AG04449 (cell line): Measurements from ENCODE around the gene C16orf92.
A peak's percentile ranks its signal among the peaks of the same experiment; 100 is the strongest.

Experiments
- CTCF ChIA-PET: fragments of 350-600 bp; formaldehyde crosslinking; extraction: SDS; loops from one replicate; lab custom pipeline; 2021; ENCODE audit warnings: antibody characterized with exemption; lab: Yijun Ruan, JAX
- POLR2A ChIA-PET: fragments of 400-600, 350-600 bp; formaldehyde crosslinking; extraction: SDS; loops from one replicate; lab custom pipeline; 2020; ENCODE audit warnings: antibody characterized with exemption, inconsistent platforms; lab: Yijun Ruan, JAX
- DNase-seq: peaks from one replicate; pipeline ENCODE4 v3.0.0-alpha.2; 2010; ENCODE audit warnings: low read depth, low spot score
- H3K4me3 ChIP-seq: 2 replicates; pipeline ENCODE4 v1.5.1; 2011; ENCODE audit warnings: low read depth, mild to moderate bottlenecking, control low read depth, low read length
- TF ChIP-seq, protein P1 (sequence below): IDR thresholded peaks from one replicate; pipeline ENCODE4 v1.5.1; 2011; ENCODE audit warnings: mild to moderate bottlenecking, moderate library complexity, low read length, control low read depth, inconsistent platforms; ENCODE audit not compliant: insufficient read depth; ENCODE audit errors: missing control alignments

Gene C16orf92

DNA sequence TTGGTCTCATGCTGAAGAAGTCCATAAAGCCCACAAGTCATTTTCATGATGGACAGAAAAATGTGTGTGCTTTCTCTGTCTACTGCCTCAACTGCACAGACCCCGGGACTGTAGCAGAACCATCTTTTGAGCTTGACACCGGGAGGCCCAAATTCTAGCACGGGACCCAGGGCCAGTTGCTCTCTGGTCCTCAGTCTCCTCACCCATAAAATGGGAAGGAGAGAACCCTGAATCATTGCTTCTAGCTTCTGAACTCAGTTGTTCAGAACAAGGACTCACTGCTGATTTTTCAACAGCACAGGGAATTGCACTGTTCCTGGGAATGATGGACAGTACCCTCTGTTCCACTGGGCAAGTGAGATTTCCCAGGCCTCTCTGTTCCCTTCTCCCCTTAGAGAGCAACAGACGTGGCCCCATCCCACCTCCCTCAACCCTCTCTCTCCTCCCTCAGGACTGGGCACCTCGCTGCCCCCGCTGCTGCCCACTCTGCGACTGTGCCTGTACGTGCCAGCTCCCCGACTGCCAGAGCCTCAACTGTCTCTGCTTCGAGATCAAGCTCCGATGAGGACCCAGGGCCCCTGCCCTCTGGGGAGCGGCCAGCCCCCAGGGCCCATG is 40.4 kb downstream of the C16orf92 start:
- DNase-seq, result no peak
- H3K4me3 ChIP-seq, result peak overlapping the region; percentile 69
- CTCF ChIA-PET, result interaction anchor here (1.5 kb wide), 1 partner anchor 8 kb away, joined by 9 read pairs; no protein-coding TSS in a partner anchor
- TF ChIP-seq, protein P1, sequence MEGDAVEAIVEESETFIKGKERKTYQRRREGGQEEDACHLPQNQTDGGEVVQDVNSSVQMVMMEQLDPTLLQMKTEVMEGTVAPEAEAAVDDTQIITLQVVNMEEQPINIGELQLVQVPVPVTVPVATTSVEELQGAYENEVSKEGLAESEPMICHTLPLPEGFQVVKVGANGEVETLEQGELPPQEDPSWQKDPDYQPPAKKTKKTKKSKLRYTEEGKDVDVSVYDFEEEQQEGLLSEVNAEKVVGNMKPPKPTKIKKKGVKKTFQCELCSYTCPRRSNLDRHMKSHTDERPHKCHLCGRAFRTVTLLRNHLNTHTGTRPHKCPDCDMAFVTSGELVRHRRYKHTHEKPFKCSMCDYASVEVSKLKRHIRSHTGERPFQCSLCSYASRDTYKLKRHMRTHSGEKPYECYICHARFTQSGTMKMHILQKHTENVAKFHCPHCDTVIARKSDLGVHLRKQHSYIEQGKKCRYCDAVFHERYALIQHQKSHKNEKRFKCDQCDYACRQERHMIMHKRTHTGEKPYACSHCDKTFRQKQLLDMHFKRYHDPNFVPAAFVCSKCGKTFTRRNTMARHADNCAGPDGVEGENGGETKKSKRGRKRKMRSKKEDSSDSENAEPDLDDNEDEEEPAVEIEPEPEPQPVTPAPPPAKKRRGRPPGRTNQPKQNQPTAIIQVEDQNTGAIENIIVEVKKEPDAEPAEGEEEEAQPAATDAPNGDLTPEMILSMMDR, result no peak
- POLR2A ChIA-PET, result interaction anchor here (1.2 kb wide), 1 partner anchor 28 kb away, joined by 3 read pairs; the partner anchor contains the start of gene TBX6

DNA sequence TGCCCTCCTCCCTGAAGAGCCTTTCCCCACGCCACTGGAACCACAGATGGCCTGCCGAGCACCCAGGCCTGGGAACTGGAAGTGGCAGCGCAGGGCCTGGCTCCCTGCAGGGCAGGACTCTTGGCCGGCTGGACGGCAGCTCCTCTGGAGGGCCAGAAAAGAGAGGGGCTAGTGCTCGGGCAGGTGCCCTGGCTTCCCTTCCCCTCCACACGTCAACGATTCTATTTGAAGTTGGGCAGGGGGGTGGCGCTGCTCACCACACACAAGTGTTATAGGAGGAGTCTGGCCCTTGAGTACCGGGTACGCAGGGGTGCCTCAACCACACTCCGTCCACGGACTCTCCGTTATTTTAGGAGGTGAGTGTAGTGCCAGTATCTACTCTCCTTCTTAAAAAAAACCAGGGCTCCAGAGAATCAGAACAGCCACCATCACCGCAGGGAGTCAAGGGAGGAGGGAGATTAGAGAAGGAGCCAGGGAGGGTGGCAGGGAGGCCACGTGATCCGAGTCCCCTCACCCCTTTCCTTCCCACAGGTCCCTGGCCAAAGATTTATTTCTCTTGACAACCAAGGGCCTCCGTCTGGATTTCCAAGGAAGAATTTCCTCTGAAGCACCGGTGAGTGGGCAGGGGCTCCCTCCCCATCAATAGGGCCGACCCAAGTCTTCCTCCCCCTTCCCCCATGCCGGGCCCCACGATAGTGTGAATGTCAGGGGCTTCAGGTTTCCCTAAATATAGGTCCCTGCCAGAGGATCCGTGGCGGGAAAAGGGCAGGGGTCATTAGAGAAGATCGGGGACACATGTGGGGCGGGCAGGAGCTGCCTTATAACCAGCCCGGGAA is 41.1 kb downstream of the C16orf92 start:
- peak overlapping the region; percentile 69 for H3K4me3 ChIP-seq
- CTCF ChIA-PET, result interaction anchor here (1.5 to 2.5 kb wide), 2 partner anchors 9 to 10 kb away, joined by 9 to 17 read pairs; a partner anchor contains a TSS
- no peak for DNase-seq
- TF ChIP-seq, protein P1, result peak; percentile 23
- POLR2A ChIA-PET, result interaction anchor here (1.2 to 3.0 kb wide), 2 partner anchors 11 to 27 kb away, joined by 3 to 36 read pairs; partner anchors contain the start of gene TBX6

DNA sequence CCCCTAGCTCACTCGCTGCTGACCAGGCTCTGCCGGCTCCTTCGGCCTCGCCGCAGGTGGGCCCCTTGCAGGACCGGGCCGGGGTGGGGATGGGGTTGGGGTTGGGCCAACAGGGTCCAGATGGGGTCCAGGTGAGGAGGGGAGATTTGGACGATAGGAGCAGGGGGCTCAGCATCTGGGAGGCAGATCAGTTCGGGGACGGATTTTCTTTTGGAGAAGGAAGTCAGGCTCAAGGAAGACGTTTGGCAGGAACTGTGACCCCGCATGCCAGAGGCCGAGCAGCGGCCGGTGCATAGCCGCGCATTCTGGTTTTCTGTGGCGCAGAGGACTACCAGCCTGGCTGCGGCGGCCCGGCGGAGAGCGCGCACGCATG is 41.7 kb downstream of the C16orf92 start:
- ChIA-PET POLR2A (interaction anchor here (1.0 to 3.5 kb wide), 10 partner anchors 7 to 306 kb away, joined by 3 to 66 read pairs (median 6); partner anchors contain the start of genes PPP4C and TBX6), CTCF (interaction anchor here (2.5 to 2.8 kb wide), 2 partner anchors 11 to 12 kb away, joined by 9 to 17 read pairs; a partner anchor contains a TSS)
- TF ChIP-seq, protein P1, result no peak
- DNase-seq, result no peak
- peak overlapping the region; percentile 69 for H3K4me3 ChIP-seq

DNA sequence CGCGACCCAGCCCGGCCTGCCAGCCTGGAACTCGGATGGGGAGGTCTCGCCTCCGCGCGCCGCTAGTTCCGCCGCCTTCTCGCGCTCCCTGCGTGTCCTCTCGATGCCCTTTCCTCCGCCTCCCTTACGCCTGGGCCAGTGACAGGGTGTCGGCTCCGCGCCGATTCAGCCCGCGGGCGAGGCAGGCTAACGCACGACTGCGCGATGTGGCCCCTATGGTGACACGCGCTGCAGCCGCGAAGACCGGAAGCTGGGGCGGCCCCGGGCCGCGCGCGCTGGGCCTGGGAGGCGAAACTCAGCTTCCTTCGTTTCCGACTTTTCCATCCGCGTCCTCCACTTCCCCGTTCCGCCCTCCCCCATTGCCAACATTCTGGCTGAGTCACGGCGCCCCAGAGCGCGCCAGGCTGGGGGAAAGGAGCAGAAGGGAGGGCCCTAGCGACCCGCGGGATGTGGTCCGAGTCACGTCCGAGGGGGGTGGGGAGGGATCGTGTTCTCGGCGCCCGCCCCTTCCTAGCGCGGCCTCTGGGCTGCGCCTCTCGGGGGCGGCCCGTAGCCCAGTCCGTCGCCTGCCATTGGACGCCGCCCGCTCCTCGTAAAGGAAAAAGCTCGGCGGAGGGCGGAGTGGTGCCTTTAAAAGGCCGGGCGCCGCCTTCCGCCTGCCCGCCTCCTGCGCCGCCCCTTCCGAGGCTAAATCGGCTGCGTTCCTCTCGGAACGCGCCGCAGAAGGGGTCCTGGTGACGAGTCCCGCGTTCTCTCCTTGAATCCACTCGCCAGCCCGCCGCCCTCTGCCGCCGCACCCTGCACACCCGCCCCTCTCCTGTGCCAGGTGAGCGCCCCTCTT is 42.3 kb downstream of the C16orf92 start, which contains the start of gene ALDOA:
TSS of gene ALDOA (plus strand) at position 659 of the 841 bp plus-strand sequence. CDS start 1,138 bp downstream, outside the sequence.
- peak within 1 kb of the TSS; percentile 99 for H3K4me3 ChIP-seq
- peak; percentile 91 for DNase-seq
- POLR2A ChIA-PET, result interaction anchor here (0.9 to 3.5 kb wide), 12 partner anchors 8 to 569 kb away, joined by 3 to 66 read pairs (median 5); partner anchors contain the start of genes PPP4C and TBX6
- TF ChIP-seq, protein P1, result no peak
- CTCF ChIA-PET, result interaction anchor here (1.0 to 3.0 kb wide), 4 partner anchors 11 to 27 kb away, joined by 4 to 17 read pairs (median 10); partner anchors contain the start of gene TBX6

DNA sequence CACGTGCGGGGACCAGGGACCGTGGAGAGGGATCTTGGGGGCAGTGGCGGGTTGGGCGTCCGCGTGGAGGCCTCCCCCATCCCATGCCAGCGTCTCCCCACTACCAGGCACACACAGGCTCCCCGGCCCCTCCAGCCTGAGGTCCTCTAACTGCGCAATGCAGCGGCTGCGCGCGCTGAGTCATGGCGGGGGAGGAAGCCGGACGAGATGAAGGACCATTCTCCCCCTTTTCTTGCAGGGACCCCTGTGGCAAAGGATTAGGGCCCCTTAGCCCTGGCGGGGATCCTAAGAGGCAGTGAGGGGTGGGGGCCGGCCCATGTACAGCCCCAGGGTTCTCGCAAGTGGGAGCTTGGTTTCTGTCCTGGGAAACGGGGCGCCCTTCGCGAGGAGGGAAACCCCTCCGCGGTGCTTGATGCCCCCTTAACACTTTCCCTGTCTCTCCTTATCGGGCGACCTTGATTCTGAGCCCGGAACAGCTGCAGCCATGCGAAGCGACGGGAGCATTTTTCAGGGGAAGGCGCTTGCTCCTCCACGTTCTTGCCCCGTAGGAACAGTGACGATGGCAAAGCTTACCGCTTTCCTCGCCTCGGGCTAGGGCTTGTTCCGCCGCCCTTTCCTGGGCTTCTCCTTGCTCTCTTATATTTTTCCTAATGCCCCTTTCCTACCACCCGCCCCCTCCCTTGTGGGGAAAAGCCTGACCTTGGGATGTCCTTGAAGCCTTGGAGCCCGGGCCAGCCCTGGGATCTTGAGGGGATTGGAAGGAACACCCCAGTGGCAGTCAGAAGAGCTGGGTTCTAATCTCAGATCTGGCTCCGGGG is 43.2 kb downstream of the C16orf92 start:
- no peak for DNase-seq
- TF ChIP-seq, protein P1, result no peak
- ChIA-PET CTCF (interaction anchor here (0.7 to 3.0 kb wide), 6 partner anchors 11 to 343 kb away, joined by 3 to 17 read pairs (median 8); partner anchors contain the start of gene TBX6), POLR2A (interaction anchor here (0.7 to 3.5 kb wide), 10 partner anchors 9 to 568 kb away, joined by 3 to 66 read pairs (median 5); partner anchors contain the start of genes PPP4C and TBX6)
- H3K4me3 ChIP-seq, result peak overlapping the region; percentile 99
